ENCODE measurements around the gene RHOB.

Gene RHOB

DNA sequence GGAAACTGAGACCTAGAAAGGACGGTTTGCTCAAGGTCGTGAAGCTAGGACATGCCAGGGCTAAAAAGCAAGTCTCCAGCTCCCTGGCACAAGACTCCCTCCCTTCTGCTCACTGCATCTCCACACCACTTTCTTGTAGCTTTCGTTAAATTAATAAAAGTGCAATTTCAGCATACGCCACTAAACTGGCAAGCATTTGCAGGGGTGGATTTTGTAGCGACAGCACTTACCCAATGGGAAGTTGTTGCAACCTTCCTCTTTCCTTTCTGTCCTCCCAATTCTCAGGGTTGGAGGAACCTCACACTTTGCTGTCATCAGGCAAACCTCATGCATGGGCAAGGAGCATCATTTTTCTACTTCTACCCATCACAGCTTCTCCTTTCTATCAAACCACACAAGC is 7.4 kb upstream of the RHOB start:
- no peak for DNase-seq

DNA sequence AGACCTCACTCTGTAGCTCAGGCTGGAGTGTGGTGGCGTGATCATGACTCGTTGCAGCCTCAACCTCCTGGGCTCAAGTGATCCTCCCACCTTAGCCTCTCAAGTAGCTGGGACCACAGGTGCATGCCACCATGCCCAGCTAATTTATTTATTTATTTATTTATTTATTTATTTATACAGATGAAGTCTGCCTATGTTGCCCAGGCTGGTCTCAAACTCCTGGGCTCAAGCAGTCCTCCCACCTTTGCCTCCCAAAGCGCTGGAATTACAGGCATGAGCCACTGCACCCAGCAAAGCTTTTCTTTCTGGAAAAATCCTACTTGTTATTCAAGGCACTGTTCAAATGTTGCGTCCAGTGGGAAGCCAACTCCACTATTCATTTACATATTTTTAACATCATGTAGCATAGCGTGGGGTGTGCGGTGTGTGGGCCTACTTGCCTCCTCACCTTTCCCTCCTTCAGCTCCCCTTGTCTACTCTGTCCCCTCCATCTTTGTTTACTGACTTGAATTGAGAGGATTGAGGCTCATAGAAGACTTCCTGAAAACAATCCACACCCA is 6.8 kb upstream of the RHOB start:
- DNase-seq = no peak

DNA sequence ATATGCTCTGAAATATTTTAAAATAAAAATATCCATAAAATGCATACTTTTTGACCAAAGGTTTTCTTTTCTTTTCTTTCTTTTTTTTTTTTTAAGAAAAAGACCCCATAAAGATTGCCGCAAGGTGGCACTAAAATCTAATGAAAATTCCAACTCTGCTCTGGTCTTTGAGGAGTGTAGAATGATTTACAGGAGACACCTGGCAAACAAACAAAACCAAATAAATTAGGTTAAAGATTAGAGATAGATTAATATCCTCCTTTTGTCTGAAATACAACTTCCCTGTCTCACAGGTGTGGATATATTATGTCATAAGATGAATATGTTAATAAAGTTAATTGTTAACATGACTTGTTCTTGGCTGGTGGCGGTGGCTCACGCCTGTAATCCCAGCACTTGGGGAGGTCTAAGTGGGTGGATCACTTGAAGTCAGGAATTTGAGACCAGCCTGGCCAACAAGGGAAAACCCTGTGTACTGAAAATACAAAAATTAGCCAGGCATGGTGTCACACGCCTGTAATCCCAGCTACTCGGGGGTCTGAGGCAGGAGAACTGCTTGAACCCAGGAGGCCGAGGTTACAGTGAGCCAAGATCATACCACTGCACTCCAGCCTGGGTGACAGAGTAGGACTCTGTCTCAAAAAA is 3.5 kb upstream of the RHOB start:
- peak; percentile 25 for DNase-seq

DNA sequence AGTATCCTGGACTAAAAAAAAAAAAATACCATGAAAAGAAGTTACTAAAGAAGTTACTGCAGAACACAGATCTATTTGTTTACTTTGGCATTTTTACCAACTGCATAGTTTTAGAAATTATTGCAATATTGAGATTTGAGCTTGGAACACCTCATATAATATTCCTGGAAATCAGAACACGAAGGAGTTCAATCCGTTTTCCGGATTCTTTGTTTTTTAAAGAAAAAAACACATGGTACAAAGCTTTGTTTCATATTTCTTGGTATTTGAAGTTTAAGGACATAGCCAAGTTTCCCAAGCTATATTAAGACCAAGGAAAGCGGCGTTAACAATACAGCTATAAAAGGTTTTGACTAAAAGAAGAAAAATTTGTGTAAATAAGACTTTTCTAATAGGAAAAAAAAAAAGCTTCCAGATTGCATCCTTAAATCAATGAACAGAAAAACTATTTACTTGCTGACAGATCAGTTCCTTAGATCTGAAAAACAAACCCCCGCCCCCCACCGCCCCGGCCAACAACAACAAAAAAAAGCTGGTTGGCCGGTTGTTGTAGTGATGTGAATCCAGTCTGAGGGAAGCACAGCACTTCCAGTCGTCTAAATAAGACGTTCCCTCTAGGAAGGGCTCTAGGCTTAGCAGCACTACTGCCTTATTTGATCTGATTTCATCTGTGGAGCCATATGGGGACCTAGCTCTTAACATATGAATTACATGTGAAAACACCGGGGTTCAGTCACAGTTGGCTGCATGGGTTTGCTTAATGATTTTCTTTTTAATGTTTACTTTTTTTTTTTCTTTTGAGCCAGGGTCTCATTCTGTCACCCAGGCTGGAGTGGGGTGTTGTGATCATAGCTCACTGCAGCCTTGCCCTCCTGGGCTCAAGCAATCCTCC is 2.5 kb upstream of the RHOB start:
- DNase-seq = no peak

DNA sequence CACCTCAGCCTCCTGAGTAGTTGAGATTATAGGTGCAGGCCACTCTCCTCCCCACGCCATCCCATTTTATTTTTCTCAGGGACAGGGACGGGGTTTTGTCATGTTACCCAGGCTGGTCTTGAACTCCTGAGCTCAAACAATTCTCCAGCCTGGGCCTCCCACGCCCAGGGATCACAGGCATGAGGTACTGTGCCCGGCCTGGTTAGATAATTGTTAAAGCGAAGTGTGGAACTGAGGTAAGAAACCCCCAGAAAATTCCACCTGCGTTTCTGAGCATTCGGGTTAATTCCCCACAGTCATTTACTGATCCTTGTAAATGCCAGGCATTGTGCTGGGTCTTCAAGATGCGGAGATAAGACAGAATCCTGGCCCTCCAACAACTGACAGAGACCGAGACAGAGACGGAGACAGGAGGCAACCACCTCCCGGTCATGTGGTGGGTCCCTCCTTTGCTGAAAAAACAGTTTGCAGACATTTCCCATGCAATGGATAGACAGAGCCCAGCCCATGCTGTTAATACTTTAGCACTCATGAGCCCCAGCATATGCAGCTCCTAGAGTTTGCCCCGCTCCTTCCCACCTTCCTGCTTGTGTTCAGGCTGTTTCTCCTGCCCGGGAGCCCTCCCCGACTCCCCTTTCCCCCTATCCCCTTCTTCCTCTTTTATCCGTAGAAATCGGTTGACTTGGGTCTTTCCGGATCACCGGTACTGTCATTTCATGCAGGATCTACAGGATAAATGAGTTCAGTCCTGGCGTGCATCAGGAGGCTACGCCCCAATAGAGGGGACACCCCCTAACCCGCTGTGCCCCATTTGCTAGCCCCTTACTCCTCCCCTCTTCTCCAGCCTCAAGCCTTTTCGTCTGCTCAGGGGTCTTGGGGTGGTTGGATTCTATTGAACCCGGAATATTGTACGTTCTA is 1.6 kb upstream of the RHOB start:
- no peak for DNase-seq

DNA sequence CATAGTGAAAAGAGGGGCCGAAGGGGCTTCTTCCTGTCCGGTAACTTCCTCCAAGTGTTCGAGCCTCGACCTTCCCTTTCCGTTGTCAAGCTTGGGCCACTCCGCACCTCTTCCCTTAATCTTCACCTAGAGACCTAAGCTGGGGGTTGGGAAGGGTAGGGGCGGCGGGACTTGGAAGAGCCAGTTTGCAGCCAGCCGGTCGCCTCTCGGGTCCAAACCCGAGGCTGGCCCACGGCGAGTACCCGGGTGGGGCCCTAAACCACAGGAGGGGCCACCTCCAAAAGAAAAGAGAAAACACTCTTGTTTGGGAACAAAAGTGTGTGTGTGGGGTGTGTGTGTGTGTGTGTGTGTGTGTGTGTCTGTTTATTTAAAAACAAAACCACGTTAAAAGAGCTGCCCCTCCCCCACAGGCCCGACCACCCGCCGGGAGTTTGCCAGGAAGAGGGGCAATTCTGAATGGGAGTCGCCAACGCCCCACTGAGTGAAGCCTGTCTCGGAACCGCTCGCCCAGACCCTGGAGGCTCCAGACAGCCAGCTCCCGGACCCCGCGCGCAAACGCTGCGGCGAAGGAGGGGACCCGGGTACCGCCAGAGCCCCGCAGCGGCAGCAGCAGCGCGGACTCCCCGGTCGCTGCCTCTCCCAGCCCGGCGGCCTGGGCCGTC is 488 bp upstream of the RHOB start:
- no peak for DNase-seq

DNA sequence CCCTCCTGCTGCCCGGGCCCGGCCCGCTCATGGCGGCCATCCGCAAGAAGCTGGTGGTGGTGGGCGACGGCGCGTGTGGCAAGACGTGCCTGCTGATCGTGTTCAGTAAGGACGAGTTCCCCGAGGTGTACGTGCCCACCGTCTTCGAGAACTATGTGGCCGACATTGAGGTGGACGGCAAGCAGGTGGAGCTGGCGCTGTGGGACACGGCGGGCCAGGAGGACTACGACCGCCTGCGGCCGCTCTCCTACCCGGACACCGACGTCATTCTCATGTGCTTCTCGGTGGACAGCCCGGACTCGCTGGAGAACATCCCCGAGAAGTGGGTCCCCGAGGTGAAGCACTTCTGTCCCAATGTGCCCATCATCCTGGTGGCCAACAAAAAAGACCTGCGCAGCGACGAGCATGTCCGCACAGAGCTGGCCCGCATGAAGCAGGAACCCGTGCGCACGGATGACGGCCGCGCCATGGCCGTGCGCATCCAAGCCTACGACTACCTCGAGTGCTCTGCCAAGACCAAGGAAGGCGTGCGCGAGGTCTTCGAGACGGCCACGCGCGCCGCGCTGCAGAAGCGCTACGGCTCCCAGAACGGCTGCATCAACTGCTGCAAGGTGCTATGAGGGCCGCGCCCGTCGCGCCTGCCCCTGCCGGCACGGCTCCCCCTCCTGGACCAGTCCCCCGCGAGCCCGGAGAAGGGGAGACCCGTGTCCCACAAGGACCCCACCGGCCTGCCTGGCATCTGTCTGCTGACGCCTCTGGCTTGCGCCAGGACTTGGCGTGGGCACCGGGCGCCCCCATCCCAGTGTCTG is 767 bp downstream of the RHOB start:
- peak; percentile 26 for DNase-seq

DNA sequence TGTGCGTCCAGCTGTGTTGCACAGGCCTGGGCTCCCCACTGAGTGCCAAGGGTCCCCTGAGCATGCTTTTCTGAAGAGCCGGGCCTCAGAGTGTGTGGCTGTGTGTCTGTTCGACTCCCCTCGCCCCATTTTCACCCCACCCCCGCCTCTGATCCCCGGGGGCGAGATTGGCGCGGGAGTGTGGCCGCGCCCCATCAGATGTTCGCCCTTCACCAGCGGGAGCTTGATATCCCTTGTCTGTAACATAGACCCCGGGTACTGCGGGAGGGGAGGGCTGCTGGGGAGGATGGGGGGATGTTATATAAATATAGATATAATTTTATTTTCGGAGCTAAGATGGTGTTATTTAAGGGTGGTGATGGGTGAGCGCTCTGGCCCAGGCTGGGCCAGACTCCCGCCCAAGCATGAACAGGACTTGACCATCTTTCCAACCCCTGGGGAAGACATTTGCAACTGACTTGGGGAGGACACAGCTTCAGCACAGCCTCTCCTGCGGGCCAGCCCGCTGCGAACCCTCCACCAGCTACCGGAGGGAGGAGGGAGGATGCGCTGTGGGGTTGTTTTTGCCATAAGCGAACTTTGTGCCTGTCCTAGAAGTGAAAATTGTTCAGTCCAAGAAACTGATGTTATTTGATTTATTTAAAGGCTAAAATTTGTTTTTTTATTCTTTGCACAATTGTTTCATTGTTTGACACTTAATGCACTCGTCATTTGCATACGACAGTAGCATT is 1.5 kb downstream of the RHOB start:
- no peak for DNase-seq

DNA sequence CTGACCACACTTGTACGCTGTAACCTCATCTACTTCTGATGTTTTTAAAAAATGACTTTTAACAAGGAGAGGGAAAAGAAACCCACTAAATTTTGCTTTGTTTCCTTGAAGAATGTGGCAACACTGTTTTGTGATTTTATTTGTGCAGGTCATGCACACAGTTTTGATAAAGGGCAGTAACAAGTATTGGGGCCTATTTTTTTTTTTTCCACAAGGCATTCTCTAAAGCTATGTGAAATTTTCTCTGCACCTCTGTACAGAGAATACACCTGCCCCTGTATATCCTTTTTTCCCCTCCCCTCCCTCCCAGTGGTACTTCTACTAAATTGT is 2.1 kb downstream of the RHOB start:
- no peak for DNase-seq

DNA sequence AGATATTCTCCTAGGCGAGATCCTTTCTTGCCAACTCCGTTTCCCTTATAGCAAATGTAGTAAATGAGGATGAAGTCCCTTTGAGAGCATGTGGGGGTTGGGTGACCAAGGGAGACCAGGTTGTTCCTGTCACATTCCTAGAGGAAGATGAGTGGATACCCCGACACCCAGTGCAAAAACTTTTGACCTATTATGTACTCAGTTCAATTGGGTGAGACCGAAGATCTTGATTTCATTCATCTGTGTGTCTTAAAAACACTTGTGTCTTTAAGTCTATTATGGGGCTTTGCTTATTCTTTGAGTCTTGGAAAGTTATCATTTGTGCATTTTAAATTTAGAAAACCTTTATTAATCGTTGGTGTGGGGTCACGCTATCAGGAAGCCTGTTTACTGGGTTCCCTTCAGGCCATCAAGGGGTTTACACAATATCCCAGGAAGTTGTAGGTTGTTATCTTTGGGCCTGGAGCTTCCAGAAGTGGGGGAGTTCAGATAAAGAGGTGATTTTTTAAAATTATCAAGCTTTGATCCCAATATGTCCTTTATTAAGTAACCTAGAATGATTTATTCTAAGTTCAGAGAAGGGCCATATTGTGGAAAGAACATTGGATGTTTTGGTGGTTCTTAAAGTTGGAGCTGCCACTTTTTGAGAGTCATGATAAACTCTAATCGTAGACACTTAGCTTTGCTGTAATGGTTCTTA is 2.8 kb downstream of the RHOB start:
- no peak for DNase-seq

DNA sequence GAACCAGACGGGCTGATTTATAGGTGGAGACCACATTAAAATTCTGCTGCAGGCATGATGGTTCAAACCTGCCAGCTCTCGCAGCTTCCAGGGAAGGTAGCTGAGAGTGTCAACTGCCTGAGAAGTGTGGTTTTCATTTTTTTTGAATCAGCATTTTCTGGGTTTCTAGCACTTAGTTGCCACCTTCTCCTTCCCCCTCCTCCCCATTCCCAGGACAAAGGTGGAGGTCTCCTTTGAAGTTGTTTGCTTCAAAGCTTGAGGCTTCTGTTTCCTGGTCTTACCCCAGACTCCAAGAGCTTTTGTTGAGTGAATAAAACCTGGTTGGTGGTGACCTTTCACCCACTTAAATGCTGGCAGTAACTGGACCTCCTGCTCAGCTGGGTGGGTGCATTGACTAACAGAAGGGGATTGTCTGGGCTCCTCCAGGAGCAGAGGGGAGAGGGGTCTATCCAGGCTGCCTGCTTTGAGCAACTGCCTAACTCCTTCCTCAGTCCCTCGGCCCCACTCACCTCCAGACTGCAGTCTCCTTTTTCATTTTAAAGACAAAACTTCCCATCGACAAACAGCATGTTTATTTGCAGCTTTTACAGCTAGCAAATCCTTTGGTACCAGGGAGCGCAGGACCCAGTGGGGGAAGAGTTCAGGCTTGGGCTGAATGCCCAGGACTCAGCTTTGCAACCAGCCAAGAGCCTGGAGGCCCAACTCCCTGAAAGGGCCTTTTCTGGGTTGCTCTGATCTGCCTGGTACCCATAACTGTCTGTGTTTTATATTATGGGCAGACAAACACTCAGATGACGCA is 3.5 kb downstream of the RHOB start:
- DNase-seq = no peak

DNA sequence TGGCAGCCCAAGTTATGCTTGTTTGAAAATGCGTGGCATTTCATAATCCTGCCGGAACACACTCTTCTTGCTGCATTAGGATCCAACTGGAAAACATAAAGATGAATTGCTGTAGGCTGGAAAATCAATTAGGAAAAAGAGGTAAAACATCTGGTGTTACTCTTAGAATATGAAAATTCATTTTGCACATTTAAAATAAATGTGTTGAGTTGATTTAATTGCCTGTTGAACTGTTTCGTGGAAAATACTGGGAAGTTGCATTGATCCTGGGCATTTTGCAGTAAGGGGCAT is 4.1 kb downstream of the RHOB start:
- no peak for DNase-seq

DNA sequence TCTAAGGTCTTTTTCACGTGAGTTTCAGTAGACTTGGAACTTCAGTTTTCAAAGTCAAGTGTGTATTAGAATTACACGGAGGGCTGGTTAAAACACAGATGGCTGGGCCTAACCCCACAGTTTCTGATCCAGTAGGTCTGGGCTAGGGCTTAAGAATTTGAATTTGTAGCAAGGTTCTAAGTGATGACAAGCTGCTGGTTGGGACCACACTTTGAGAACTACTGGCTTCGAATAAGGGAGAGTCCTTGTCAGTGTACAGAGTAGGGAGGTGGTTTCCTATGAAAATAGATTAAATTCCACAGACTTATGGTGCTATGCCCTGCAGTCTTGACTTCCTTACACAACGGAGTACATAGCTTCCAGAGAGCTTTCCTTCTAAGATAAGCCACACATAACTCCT is 4.5 kb downstream of the RHOB start:
- DNase-seq = no peak

DNA sequence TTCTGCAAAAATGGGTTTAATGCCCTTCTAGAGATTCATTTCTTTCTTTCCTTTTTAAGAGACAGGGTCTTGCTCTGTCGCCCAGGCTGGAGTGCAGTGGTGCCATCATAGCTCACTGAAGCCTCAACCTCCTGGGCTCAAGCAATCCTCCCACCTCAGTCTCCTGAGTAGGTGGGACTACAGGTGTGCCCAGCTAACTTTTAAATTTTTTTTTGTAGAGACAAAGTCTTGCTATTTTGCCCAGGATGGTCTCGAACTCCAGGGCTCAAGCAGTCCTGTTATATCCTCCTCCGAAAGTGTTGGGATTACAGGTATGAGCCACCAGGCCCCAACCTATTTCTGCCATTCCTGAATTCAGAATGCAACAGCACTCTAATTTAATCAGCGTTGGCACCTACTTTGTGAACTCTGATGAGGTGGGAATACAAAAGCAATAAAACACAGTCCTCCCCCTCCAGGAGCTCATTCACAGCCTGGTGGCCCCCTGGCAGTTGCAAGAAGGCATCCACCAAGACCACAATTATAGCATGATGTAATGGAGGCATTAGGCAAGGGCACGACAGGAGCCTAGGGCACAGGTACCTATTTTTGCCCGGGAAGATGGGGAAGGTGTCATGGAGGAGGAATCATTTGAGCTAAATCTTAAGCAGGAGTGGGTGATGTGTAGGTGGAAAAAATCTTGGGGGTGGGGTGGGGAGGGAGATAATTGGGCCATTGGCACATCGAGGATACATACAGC is 5.1 kb downstream of the RHOB start:
- no peak for DNase-seq

DNA sequence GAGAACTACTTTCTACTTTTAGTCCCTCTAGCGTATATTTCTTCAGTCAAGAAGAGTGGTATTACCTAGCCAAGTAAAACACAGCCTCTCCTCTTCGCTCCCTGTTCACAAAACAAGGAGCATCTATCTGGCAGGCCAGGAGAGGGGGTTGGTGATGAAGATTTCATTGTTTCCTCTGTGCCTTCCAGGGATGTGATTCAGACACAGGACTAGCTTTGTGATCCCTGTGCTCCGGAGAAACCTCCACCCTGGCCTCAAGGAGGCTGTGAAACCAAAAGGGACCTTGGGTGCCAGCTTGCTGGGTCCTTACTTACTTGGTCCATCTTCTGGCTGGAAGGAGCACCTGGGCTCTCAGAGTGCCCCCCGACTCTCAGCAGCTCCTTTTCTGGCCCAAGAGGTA is 5.7 kb downstream of the RHOB start:
- no peak for DNase-seq

DNA sequence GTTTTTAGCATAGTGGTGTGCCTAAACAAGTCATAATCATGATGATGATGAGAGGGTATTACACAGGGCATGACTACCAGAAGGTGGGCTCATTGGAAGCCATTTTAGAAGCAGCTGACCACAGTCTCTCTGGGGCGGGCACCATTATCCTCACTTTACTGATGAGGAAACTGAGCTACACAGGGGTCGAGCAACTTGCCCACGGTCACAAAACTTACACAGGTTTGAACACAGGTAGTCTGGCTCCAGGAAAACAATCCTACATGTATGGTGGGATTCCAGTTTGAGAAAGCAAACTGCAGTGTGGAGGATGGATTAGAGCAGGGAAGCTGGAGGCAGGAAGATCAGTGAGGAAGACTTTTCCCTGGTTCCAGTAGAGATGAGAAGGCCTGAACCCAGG is 6.2 kb downstream of the RHOB start:
- DNase-seq = no peak

DNA sequence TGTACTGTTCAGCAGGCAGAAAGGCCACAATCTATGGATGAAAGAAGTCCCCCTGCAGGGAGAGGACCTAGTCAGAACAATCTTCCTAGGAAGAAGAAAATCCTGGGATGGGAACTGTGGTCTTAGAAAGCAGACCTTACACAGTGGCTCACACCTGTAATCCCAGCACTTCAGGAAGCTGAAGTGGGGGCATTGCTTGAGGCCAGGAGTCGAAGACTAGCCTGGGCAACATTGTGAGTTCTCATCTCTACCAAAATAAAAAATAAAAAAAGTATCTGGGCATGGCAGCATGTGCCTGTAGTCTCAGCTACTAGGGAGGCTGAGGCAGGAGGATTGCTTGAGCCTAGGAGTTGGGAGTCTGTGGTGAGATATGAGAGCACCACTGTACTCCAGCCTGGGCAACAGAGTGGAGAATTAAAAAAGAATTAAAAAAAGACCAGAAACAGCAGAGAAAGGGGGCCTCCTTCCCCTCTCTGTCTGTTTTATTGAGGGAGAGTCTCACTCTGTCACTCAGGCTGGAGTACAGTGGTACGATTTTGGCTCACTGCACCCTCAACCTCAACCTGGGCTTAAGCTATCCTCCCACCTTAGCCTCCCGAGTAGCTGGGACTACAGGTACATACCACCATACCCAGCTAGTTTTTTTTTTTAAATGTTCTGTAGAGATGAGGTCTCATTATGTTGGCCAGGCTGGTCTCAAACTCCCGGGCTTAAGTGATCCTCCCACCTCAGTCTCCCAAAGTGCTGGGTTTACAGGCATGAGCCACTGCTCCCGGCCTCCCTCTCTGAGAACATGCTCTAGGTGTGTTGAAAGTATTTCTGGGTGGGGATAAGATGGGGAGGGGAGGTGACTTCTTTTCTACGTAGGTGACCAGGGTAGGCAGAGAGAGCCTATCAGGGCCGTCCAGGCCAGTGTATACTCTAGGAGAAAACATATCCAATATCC is 7.4 kb downstream of the RHOB start:
- DNase-seq = no peak

DNA sequence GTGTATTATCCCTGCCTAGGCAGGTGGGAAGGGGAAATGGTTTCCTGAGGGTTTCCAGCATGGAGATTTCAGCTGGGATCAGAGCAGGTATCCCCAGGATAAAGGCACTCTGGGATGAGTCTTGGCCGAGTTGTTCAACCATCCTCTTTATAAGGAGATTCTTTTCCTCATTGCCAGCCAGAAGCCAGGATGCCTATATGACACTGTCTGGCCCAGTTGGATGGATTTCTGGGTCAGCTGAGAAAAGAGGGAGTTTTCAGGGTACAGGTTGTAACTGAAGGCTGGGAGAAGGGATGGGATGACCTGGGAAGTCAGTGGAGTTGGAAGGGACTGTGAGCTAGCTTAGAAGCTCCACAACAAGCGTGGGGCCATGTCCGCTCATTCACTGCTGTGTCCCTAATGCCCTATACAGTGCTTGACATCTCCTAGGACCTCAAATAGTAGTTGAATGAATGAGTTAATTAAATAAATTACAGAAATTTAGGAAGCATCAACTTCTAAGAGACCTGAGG is 8.3 kb downstream of the RHOB start:
- DNase-seq = no peak

Data from CD4-positive, alpha-beta T cell treated with Interleukin-17A for 4 hours (primary cell).